ENCODE results near the gene CEP295NL. TPM values are rescaled to one million over a fixed set of nuclear protein-coding genes. Genes with fewer than 3 reads are reported as not detected.

CEP295NL gene
- total RNA-seq, 1 donor from 2014 or later: 2.6 TPM

- TF ChIP-seq CTCF (IDR thresholded peaks at IDR 0.05; ENCODE audit: unreplicated experiment): no peak
- Mint-ChIP-seq H3K4me3 (ENCODE audit: low read depth) (no peak overlapping the region), H3K4me1 (ENCODE audit: low read depth) (no peaks in the 10 kb centered on the region), H3K27ac (no peak overlapping the region), H3K9me3 (ENCODE audit: low read depth) (no peaks in the 10 kb centered on the region), H3K27me3 (no peaks in the 10 kb centered on the region), H3K36me3 (ENCODE audit: insufficient read depth) (peaks cover 12% of the 10 kb centered on the region)
- DNase-seq (ENCODE audit: low spot score, unreplicated experiment): no peak
Measured at GRCh38 chr17:78861229-78861628, 41.8 kb downstream of the CEP295NL start.

GRCh38 chr17:78859051-78859450 lies 44.0 kb downstream of the CEP295NL start:
- Mint-ChIP-seq H3K27me3 (no peaks in the 10 kb centered on the region), H3K27ac (no peak overlapping the region)

GRCh38 chr17:78857266-78857665 lies 45.7 kb downstream of the CEP295NL start:
- Mint-ChIP-seq H3K27me3 (no peaks in the 10 kb centered on the region), H3K27ac (no peak overlapping the region), H3K4me1 (ENCODE audit: low read depth) (no peaks in the 10 kb centered on the region), H3K9me3 (ENCODE audit: low read depth) (no peaks in the 10 kb centered on the region), H3K36me3 (ENCODE audit: insufficient read depth) (peaks cover 7% of the 10 kb centered on the region), H3K4me3 (ENCODE audit: low read depth) (no peak overlapping the region)
- no peak for TF ChIP-seq CTCF (IDR thresholded peaks at IDR 0.05; ENCODE audit: unreplicated experiment)
- no peak for DNase-seq (ENCODE audit: low spot score, unreplicated experiment)

More at GRCh38 chr17:78859051-78859450, 44.0 kb downstream of the CEP295NL start:
- H3K9me3 Mint-ChIP-seq (ENCODE audit: low read depth): no peaks in the 10 kb centered on the region
- no peaks in the 10 kb centered on the region for H3K4me1 Mint-ChIP-seq (ENCODE audit: low read depth)
- no peak overlapping the region for H3K4me3 Mint-ChIP-seq (ENCODE audit: low read depth)
- peaks cover 12% of the 10 kb centered on the region for H3K36me3 Mint-ChIP-seq (ENCODE audit: insufficient read depth)
- no peak for DNase-seq (ENCODE audit: low spot score, unreplicated experiment)
- no peak for TF ChIP-seq CTCF (IDR thresholded peaks at IDR 0.05; ENCODE audit: unreplicated experiment)

GRCh38 chr17:78855561-78856165 lies 47.3 kb downstream of the CEP295NL start:
- H3K36me3 Mint-ChIP-seq (ENCODE audit: insufficient read depth): peaks cover 4% of the 10 kb centered on the region
- H3K4me3 Mint-ChIP-seq (ENCODE audit: low read depth): no peak overlapping the region
- DNase-seq (ENCODE audit: low spot score, unreplicated experiment): no peak
- TF ChIP-seq CTCF (IDR thresholded peaks at IDR 0.05; ENCODE audit: unreplicated experiment): no peak
- no peaks in the 10 kb centered on the region for H3K4me1 Mint-ChIP-seq (ENCODE audit: low read depth)
- no peaks in the 10 kb centered on the region for H3K9me3 Mint-ChIP-seq (ENCODE audit: low read depth)
- no peak overlapping the region for H3K27ac Mint-ChIP-seq
- H3K27me3 Mint-ChIP-seq: no peaks in the 10 kb centered on the region

GRCh38 chr17:78854508-78854907 lies 48.5 kb downstream of the CEP295NL start:
- H3K4me1 Mint-ChIP-seq (ENCODE audit: low read depth): no peaks in the 10 kb centered on the region
- H3K27ac Mint-ChIP-seq: no peak overlapping the region
- no peaks in the 10 kb centered on the region for H3K9me3 Mint-ChIP-seq (ENCODE audit: low read depth)
- H3K36me3 Mint-ChIP-seq (ENCODE audit: insufficient read depth): peaks cover 3% of the 10 kb centered on the region
- H3K4me3 Mint-ChIP-seq (ENCODE audit: low read depth): no peak overlapping the region
- no peak for TF ChIP-seq CTCF (IDR thresholded peaks at IDR 0.05; ENCODE audit: unreplicated experiment)
- no peaks in the 10 kb centered on the region for H3K27me3 Mint-ChIP-seq
- no peak for DNase-seq (ENCODE audit: low spot score, unreplicated experiment)
